ENCODE results near the gene MAT2A. TPM values are rescaled to one million over a fixed set of nuclear protein-coding genes. Genes with fewer than 3 reads are reported as not detected.

Gene MAT2A
- total and polyA plus RNA-seq, 9 of the 15 experiments (the other 6 are each of a cell fraction or from before 2014, with no cell fraction given) = 130 to 1,027 (median 240) TPM

DNA sequence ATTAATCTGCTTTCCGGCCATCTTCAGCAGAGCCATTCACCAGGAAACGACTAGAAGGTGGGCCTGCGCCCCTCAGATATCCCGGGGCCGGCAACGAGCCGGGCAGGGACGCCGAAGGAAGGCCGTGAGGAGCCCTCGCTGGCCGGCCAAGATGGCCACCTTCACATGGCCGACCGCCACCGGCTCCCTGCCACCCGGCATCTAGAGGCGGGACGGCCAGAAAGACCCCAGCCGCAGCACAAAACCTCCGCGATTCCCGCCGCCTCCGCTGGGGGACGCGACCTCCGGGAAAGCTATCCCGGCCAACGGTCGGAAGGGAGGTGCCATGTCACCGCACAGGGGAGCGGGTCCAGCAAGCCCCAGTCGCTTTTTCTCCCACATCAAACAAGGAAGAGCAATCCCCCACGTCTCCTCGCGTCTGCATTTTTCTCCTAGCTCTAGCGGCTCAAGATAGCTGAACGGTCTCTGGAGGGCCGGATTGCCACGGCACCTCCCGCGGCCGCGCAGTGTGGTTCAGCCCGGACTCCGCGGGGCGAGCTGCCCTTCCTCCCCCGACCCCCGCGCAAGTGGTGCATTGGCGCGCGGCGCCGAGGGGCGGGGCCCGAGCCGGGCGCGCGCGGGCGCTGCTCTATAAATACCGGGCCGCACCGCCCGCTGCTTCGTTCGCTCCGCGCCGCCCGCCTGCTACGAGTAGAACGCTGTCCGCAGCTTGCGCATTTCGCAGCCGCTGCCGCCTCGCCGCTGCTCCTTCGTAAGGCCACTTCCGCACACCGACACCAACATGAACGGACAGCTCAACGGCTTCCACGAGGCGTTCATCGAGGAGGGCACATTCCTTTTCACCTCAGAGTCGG, at the start of gene MAT2A (continued):
- TF ChIP-seq SIX5 (IDR thresholded peaks at IDR 0.05; ENCODE audit: borderline replicate concordance in 1 of 2, insufficient read depth in 1 of 2, low read depth in 1 of 2, low read length in 2 of 2) (peak; percentile 23 to 39; a peak in 1 of 4 replicates), PRMT5 (CRISPR knock-in tag; IDR thresholded peaks at IDR 0.05) (no peak), SMAD1 (IDR thresholded peaks at IDR 0.05; ENCODE audit: low read depth, low read length, partially characterized antibody) (peak; percentile 97), ZKSCAN3 (CRISPR knock-in tag; IDR thresholded peaks at IDR 0.05) (no peak), GTF2F1 (IDR thresholded peaks at IDR 0.05; ENCODE audit: low read depth, low read length) (peak; percentile 97), RCOR1 (IDR thresholded peaks at IDR 0.05; ENCODE audit: borderline replicate concordance in 1 of 2, low read depth in 2 of 2, low read length in 2 of 2) (peak in 1 of 2 experiments; percentile 57; a peak in 3 of 4 replicates), ZSCAN32 (CRISPR knock-in tag; IDR thresholded peaks at IDR 0.05) (no peak), ZNF324 (CRISPR knock-in tag; IDR thresholded peaks at IDR 0.05) (no peak; the same call in 1 of the 2 replicates), TEAD4 (IDR thresholded peaks at IDR 0.05; ENCODE audit: low read length) (no peak; the same call in 1 of the 2 replicates), TEAD4 (CRISPR knock-in tag; IDR thresholded peaks at IDR 0.05; ENCODE audit: borderline replicate concordance) (no peak), ZNF384 (IDR thresholded peaks at IDR 0.05; ENCODE audit: low read depth, low read length) (no peak), NCOA2 (IDR thresholded peaks at IDR 0.05; ENCODE audit: partially characterized antibody in 2 of 2) (no peak), HNRNPH1 (optimal IDR thresholded peaks at IDR 0.05; ENCODE audit: low read depth, low read length) (no peak), ZNF77 (CRISPR knock-in tag; IDR thresholded peaks at IDR 0.05) (no peak), PHF8 (IDR thresholded peaks at IDR 0.05; ENCODE audit: borderline replicate concordance, low read length) (peak; percentile 93), C11orf30 (IDR thresholded peaks at IDR 0.05; ENCODE audit: low read depth) (peak; percentile 42; the same call in 1 of the 2 replicates), SRSF3 (IDR thresholded peaks at IDR 0.05; ENCODE audit: insufficient read depth, low read length) (peak; percentile 95), MIER1 (IDR thresholded peaks at IDR 0.05; ENCODE audit: low read depth) (no peak)
- TF ChIP-seq, protein P1, sequence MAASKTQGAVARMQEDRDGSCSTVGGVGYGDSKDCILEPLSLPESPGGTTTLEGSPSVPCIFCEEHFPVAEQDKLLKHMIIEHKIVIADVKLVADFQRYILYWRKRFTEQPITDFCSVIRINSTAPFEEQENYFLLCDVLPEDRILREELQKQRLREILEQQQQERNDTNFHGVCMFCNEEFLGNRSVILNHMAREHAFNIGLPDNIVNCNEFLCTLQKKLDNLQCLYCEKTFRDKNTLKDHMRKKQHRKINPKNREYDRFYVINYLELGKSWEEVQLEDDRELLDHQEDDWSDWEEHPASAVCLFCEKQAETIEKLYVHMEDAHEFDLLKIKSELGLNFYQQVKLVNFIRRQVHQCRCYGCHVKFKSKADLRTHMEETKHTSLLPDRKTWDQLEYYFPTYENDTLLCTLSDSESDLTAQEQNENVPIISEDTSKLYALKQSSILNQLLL (CRISPR knock-in tag; IDR thresholded peaks at IDR 0.05; ENCODE audit: borderline replicate concordance) = no peak
- TF ChIP-seq, protein P2, sequence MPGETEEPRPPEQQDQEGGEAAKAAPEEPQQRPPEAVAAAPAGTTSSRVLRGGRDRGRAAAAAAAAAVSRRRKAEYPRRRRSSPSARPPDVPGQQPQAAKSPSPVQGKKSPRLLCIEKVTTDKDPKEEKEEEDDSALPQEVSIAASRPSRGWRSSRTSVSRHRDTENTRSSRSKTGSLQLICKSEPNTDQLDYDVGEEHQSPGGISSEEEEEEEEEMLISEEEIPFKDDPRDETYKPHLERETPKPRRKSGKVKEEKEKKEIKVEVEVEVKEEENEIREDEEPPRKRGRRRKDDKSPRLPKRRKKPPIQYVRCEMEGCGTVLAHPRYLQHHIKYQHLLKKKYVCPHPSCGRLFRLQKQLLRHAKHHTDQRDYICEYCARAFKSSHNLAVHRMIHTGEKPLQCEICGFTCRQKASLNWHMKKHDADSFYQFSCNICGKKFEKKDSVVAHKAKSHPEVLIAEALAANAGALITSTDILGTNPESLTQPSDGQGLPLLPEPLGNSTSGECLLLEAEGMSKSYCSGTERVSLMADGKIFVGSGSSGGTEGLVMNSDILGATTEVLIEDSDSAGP (CRISPR knock-in tag; IDR thresholded peaks at IDR 0.05) = peak; percentile 56; the same call in 1 of the 2 replicates
- TF ChIP-seq, protein P3, sequence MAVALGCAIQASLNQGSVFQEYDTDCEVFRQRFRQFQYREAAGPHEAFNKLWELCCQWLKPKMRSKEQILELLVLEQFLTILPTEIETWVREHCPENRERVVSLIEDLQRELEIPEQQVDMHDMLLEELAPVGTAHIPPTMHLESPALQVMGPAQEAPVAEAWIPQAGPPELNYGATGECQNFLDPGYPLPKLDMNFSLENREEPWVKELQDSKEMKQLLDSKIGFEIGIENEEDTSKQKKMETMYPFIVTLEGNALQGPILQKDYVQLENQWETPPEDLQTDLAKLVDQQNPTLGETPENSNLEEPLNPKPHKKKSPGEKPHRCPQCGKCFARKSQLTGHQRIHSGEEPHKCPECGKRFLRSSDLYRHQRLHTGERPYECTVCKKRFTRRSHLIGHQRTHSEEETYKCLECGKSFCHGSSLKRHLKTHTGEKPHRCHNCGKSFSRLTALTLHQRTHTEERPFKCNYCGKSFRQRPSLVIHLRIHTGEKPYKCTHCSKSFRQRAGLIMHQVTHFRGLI (CRISPR knock-in tag; IDR thresholded peaks at IDR 0.05) = no peak
- TF ChIP-seq, protein P4, sequence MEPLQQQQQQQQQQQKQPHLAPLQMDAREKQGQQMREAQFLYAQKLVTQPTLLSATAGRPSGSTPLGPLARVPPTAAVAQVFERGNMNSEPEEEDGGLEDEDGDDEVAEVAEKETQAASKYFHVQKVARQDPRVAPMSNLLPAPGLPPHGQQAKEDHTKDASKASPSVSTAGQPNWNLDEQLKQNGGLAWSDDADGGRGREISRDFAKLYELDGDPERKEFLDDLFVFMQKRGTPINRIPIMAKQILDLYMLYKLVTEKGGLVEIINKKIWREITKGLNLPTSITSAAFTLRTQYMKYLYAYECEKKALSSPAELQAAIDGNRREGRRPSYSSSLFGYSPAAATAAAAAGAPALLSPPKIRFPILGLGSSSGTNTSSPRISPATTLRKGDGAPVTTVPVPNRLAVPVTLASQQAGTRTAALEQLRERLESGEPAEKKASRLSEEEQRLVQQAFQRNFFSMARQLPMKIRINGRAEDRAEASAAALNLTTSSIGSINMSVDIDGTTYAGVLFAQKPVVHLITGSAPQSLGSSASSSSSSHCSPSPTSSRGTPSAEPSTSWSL (CRISPR knock-in tag; IDR thresholded peaks at IDR 0.05; ENCODE audit: borderline replicate concordance) = no peak

Measured in K562 (cell line).